ENCODE data around the gene GAP43. TPM values are rescaled to one million over a fixed set of nuclear protein-coding genes. Genes with fewer than 3 reads are reported as not detected.

GAP43 gene
- total RNA-seq, 4 donors from 2014 or later = not detected

GRCh38 chr3:115693868-115694267 is 70.6 kb downstream of the GAP43 start:
- intact Hi-C loops (cut with DNase I) = no loop called here

GRCh38 chr3:115695090-115695489 is 71.8 kb downstream of the GAP43 start:
- no peaks in the 10 kb centered on the region for H3K4me1 ChIP-seq
- no peaks in the 10 kb centered on the region for H3K9me3 ChIP-seq
- H3K36me3 ChIP-seq = no peaks in the 10 kb centered on the region
- TF ChIP-seq, protein P1, sequence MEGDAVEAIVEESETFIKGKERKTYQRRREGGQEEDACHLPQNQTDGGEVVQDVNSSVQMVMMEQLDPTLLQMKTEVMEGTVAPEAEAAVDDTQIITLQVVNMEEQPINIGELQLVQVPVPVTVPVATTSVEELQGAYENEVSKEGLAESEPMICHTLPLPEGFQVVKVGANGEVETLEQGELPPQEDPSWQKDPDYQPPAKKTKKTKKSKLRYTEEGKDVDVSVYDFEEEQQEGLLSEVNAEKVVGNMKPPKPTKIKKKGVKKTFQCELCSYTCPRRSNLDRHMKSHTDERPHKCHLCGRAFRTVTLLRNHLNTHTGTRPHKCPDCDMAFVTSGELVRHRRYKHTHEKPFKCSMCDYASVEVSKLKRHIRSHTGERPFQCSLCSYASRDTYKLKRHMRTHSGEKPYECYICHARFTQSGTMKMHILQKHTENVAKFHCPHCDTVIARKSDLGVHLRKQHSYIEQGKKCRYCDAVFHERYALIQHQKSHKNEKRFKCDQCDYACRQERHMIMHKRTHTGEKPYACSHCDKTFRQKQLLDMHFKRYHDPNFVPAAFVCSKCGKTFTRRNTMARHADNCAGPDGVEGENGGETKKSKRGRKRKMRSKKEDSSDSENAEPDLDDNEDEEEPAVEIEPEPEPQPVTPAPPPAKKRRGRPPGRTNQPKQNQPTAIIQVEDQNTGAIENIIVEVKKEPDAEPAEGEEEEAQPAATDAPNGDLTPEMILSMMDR (IDR thresholded peaks at IDR 0.05) = no peak
- no peak for TF ChIP-seq POLR2A (IDR thresholded peaks at IDR 0.05)
- no peaks in the 10 kb centered on the region for H3K27me3 ChIP-seq
- DNase-seq = no peak
- H3K27ac ChIP-seq = no peak overlapping the region
- no peak overlapping the region for H3K4me3 ChIP-seq (replicated peaks in 1 of 3)
- intact Hi-C loops (cut with DNase I) = no loop called here

More at GRCh38 chr3:115693868-115694267, 70.6 kb downstream of the GAP43 start:
- Histone ChIP-seq H3K9me3 (no peaks in the 10 kb centered on the region), H3K27ac (no peak overlapping the region), H3K4me1 (no peaks in the 10 kb centered on the region), H3K27me3 (no peaks in the 10 kb centered on the region), H3K4me3 (replicated peaks in 1 of 3) (no peak overlapping the region), H3K36me3 (no peaks in the 10 kb centered on the region)
- no peak for DNase-seq
- TF ChIP-seq POLR2A (IDR thresholded peaks at IDR 0.05) = no peak
- TF ChIP-seq, protein P1 (IDR thresholded peaks at IDR 0.05) = no peak
- WGBS, 2 donors = 50 to 57% methylated on average over 9 of the region's 9 CpGs

GRCh38 chr3:115697263-115698053 is 74.1 kb downstream of the GAP43 start:
- 94 to 95% methylated on average over 7 of the region's 7 CpGs for WGBS, 2 donors
- TF ChIP-seq, protein P1 (IDR thresholded peaks at IDR 0.05) = no peak
- no peak for TF ChIP-seq POLR2A (IDR thresholded peaks at IDR 0.05)
- Histone ChIP-seq H3K27ac (no peak overlapping the region), H3K36me3 (no peaks in the 10 kb centered on the region), H3K4me1 (no peaks in the 10 kb centered on the region), H3K9me3 (no peaks in the 10 kb centered on the region), H3K27me3 (no peaks in the 10 kb centered on the region), H3K4me3 (replicated peaks in 1 of 3) (no peak overlapping the region)
- DNase-seq = no peak
- intact Hi-C loops (cut with DNase I) = no loop called here

DNA sequence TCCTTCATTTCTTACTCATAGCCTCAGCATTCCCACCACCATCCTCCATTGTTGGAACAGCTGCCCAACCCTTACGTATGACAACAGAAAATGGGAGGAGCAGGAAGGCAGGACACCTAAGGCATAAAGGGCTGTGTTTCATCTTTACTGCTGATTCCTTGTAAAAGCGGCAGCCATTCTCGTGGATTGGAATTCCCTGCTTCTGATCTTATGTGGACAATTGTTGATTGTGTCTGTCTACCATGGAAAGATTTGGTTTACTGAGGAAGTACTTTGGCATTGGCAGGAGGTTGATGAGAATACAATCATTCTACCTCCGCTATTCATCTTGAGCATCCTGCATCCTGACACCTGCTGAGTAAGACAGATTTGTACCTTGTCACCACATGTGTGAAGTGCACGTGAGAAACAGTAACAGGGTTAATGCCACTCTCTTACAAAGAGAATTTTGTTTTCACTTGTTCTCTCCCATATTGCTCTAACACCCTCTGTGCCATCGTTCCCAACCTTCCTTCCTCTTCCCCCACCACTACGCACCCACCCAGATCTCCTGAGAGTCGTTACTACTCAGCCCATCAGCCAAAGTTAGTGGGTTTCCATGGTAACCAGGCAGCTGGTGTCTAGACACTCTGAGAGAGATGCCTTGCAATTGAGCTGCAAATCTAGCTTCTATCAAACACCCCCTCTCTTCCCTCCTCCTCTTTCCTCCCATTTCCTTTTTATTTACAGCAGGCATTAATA is 75.7 kb downstream of the GAP43 start:
- Histone ChIP-seq H3K4me3 (replicated peaks in 1 of 3) (no peak overlapping the region), H3K4me1 (no peaks in the 10 kb centered on the region), H3K27me3 (no peaks in the 10 kb centered on the region), H3K36me3 (no peaks in the 10 kb centered on the region), H3K27ac (no peak overlapping the region), H3K9me3 (no peaks in the 10 kb centered on the region)
- TF ChIP-seq, protein P1 (IDR thresholded peaks at IDR 0.05) = no peak
- TF ChIP-seq POLR2A (IDR thresholded peaks at IDR 0.05) = no peak
- no peak for DNase-seq
- 36 to 64% methylated on average over 8 of the region's 8 CpGs for WGBS, 2 donors
- intact Hi-C loops (cut with DNase I) = no loop called here

- Histone ChIP-seq H3K27ac (no peak overlapping the region), H3K4me1 (no peaks in the 10 kb centered on the region), H3K27me3 (no peaks in the 10 kb centered on the region), H3K9me3 (no peaks in the 10 kb centered on the region), H3K4me3 (replicated peaks in 1 of 3) (no peak overlapping the region), H3K36me3 (no peaks in the 10 kb centered on the region)
- DNase-seq = no peak
- no peak for TF ChIP-seq POLR2A (IDR thresholded peaks at IDR 0.05)
- TF ChIP-seq, protein P1 (IDR thresholded peaks at IDR 0.05) = no peak
- intact Hi-C loops (cut with DNase I) = no loop called here
Measured at GRCh38 chr3:115699706-115700105, 76.4 kb downstream of the GAP43 start.

All from thyroid gland (tissue), 4 donors.